Endothelial cell of umbilical vein (primary cell): Measurements from ENCODE around the gene SRGAP1. TPM values are rescaled to one million over a fixed set of nuclear protein-coding genes. Genes with fewer than 3 reads are reported as not detected.

ENCODE experiments used
- BruUV-seq: library from RNA; stranded (reverse); fragments of 400-500 nt; replicated peaks from 2 replicates; lab custom pipeline; 2021; lab: Mats Ljungman, UMichigan
- CTCF ChIA-PET: fragments of 300-600, 350-600 bp; sonication (Branson Sonifier 250); formaldehyde crosslinking; loops from one replicate; lab custom pipeline; 2021; ENCODE audit warnings: antibody characterized with exemption, inconsistent platforms; lab: Charles Lee
- POLR2A ChIA-PET: fragments of 300-600, 350-600 bp; sonication (Branson Sonifier 250); formaldehyde crosslinking; loops from one replicate; lab custom pipeline; 2021; ENCODE audit warnings: antibody characterized with exemption, inconsistent platforms; lab: Charles Lee
- DNase-seq: peaks from one replicate; pipeline ENCODE4 v3.0.0-alpha.2; 2011; ENCODE audit warnings: low read depth, low spot score
- FAIRE-seq: peaks from 2 replicates; lab custom pipeline; 2011; peaks lifted over from hg19 to GRCh38; lab: Jason Lieb, UNC
- H2AFZ ChIP-seq: 2 replicates; pipeline ENCODE4 v1.6.0; 2012; ENCODE audit warnings: low read depth, low read length, control low read depth, inconsistent platforms
- H3K27ac ChIP-seq: 2 replicates; pipeline ENCODE4 v1.5.1; 2011; ENCODE audit warnings: low read depth, mild to moderate bottlenecking, control low read depth, low read length, moderate library complexity; ENCODE audit not compliant: insufficient read depth
- H3K27me3 ChIP-seq, 2 experiments: 2 replicates each; pipeline versions ENCODE4 v1.6.0 to v1.6.1; 2011; ENCODE audit warnings: low read length in 2 of 2, mixed read lengths in 1 of 2; ENCODE audit not compliant: control insufficient read depth in 2 of 2, insufficient read depth in 2 of 2
- H3K36me3 ChIP-seq, 2 experiments: 2 replicates in 1 of 2; 3 replicates in 1 of 2; pipeline ENCODE4 v1.5.1; 2011; ENCODE audit warnings: low read length in 2 of 2, mild to moderate bottlenecking in 1 of 2, moderate library complexity in 1 of 2; ENCODE audit not compliant: control insufficient read depth in 2 of 2, insufficient read depth in 2 of 2; ENCODE audit errors: extremely low read depth in 1 of 2
- H3K4me1 ChIP-seq: 3 replicates; pipeline ENCODE4 v1.5.1; 2011; ENCODE audit warnings: mild to moderate bottlenecking, low read length; ENCODE audit not compliant: control insufficient read depth, insufficient read depth; ENCODE audit errors: extremely low read depth
- H3K4me2 ChIP-seq: 2 replicates; pipeline ENCODE4 v1.6.1; 2011; ENCODE audit warnings: low read length, control low read depth, mixed read lengths; ENCODE audit not compliant: insufficient read depth
- H3K4me3 ChIP-seq, 3 experiments: fragments of 200-600 bp in 1 of 3; sonication (generic), shearing (Covaris generic) in 1 of 3; replicated peaks in 1 of 3; 2 replicates each; pipeline ENCODE4 v1.5.1; 2011 to 2016; ENCODE audit warnings: control low read depth in 3 of 3, low read length in 3 of 3, mild to moderate bottlenecking in 2 of 3, inconsistent platforms in 1 of 3, low read depth in 1 of 3, moderate library complexity in 1 of 3; ENCODE audit not compliant: insufficient read depth in 1 of 3
- H3K79me2 ChIP-seq: 2 replicates; pipeline ENCODE4 v1.6.0; 2012; ENCODE audit warnings: low read length, inconsistent platforms; ENCODE audit not compliant: control insufficient read depth, insufficient read depth
- H3K9ac ChIP-seq: replicated peaks from 2 replicates; pipeline ENCODE3; 2011; ENCODE audit warnings: low read length, control low read depth; ENCODE audit not compliant: insufficient read depth; ENCODE audit errors: extremely low read depth
- H3K9me1 ChIP-seq: replicated peaks from 3 replicates; pipeline ENCODE4 v1.6.0; 2011; ENCODE audit warnings: mild to moderate bottlenecking, low read length; ENCODE audit not compliant: control insufficient read depth, insufficient read depth; ENCODE audit errors: extremely low read depth
- H3K9me3 ChIP-seq: replicated peaks from 2 replicates; pipeline ENCODE4 v1.5.1; 2012; ENCODE audit warnings: low read length, inconsistent platforms; ENCODE audit not compliant: control insufficient read depth, insufficient read depth
- H4K20me1 ChIP-seq: replicated peaks from 2 replicates; pipeline ENCODE3; 2011; ENCODE audit warnings: mild to moderate bottlenecking, low read length; ENCODE audit not compliant: control insufficient read depth, insufficient read depth; ENCODE audit errors: extremely low read depth
- FOS ChIP-seq: IDR thresholded peaks from 2 replicates; pipeline ENCODE4 v1.6.1; 2011; ENCODE audit warnings: mild to moderate bottlenecking, low read length, moderate library complexity, borderline replicate concordance; ENCODE audit not compliant: insufficient read depth
- GATA2 ChIP-seq: IDR thresholded peaks from 2 replicates; pipeline ENCODE4 v1.7.0; 2011; ENCODE audit warnings: low read depth, mild to moderate bottlenecking, moderate library complexity, mixed read lengths, low read length; ENCODE audit not compliant: insufficient read length, insufficient read depth
- JUN ChIP-seq: IDR thresholded peaks from 2 replicates; pipeline ENCODE4 v1.6.1; 2011; ENCODE audit warnings: borderline replicate concordance, low read depth; ENCODE audit not compliant: insufficient read length, insufficient read depth
- MAX ChIP-seq: IDR thresholded peaks from 2 replicates; pipeline ENCODE4 v1.6.1; 2011; ENCODE audit not compliant: insufficient read depth, insufficient read length
- POLR2A ChIP-seq: IDR thresholded peaks from 2 replicates; pipeline ENCODE4 v1.6.1; 2012; ENCODE audit warnings: low read depth, mild to moderate bottlenecking, control low read depth, low read length
- POLR2AphosphoS5 ChIP-seq: IDR thresholded peaks from 2 replicates; pipeline ENCODE4 v1.6.1; 2012; ENCODE audit warnings: low read depth, mild to moderate bottlenecking, control low read depth, low read length, moderate library complexity; ENCODE audit not compliant: insufficient read depth
- dilution Hi-C: fragments of 300-500 bp; cut with MboI; formaldehyde crosslinking; loops from one replicate; pipeline ENCODE4 v1.15.0; 2019; ENCODE audit warnings: low sequenced_read_pairs; ENCODE audit not compliant: extremely low pct_ligation_motif_present
- intact Hi-C: fragments of 100-400 bp; cut with micrococcal nuclease; formaldehyde crosslinking; loops from one replicate; pipeline ENCODE4 v1.10.0; 2022
- polyA plus RNA-seq, 4 experiments: library from polyadenylated mRNA; depleted of rRNA in 3 of 4; stranded (reverse) in 3 of 4; unstranded in 1 of 4; fragments of >200 nt; gene quantifications; 2 replicates each; pipeline versions ENCODE4 v1.2.1 to v1.2.3, GENCODE V29; 2011 to 2012; ENCODE audit warnings: missing spikeins in 1 of 4
- total RNA-seq: library from RNA; stranded (reverse); gene quantifications from 2 replicates; pipeline ENCODE4 v1.2.3, GENCODE V29; 2021

SRGAP1 gene
- total and polyA plus RNA-seq, 2 donors (not counting 3 experiments of a cell fraction or from before 2014, with no cell fraction given) = 4.9 to 16.3 TPM

- no TSS peak for BruUV-seq
- intact Hi-C loops = no loop called here
- CTCF ChIA-PET = interaction anchor here (1.1 to 5.5 kb wide), 4 partner anchors 17 to 334 kb away, joined by 3 to 56 read pairs (median 4); partner anchors contain the start of gene SRGAP1
- no peak overlapping the region for H3K9ac ChIP-seq
- no peak overlapping the region for H2AFZ ChIP-seq
- H4K20me1 ChIP-seq = no peaks in the 10 kb centered on the region
- H3K27ac ChIP-seq = no peak overlapping the region
- no peaks in the 10 kb centered on the region for H3K27me3 ChIP-seq
- dilution Hi-C loops = no loop called here
- POLR2A ChIA-PET = no interaction called here
- H3K4me1 ChIP-seq = peaks cover 53% of the 10 kb centered on the region
- no peaks in the 10 kb centered on the region for H3K79me2 ChIP-seq
- no peaks in the 10 kb centered on the region for H3K36me3 ChIP-seq
- TF ChIP-seq FOS = peak; percentile 62
- TF ChIP-seq POLR2AphosphoS5 = peak; percentile 22
- TF ChIP-seq GATA2 = peak; percentile 57
- no peak for TF ChIP-seq JUN
- no peaks in the 10 kb centered on the region for H3K9me1 ChIP-seq
- no peak overlapping the region for H3K4me3 ChIP-seq
- FAIRE-seq = peak; percentile 63
- H3K4me2 ChIP-seq = peak overlapping the region; percentile 39
- no peaks in the 10 kb centered on the region for H3K9me3 ChIP-seq
- peak; percentile 53 for DNase-seq
Observed at GRCh38 chr12:64178122-64178521, 333.6 kb downstream of the SRGAP1 start.

GRCh38 chr12:64180951-64181350, 336.5 kb downstream of the SRGAP1 start:
- DNase-seq = peak; percentile 69
- no peaks in the 10 kb centered on the region for H3K9me1 ChIP-seq
- peak overlapping the region; percentile 80 for H3K4me2 ChIP-seq
- TF ChIP-seq POLR2A = no peak
- no peak for TF ChIP-seq MAX
- TF ChIP-seq GATA2 = peak; percentile 27
- TSS peak; percentile 74 for BruUV-seq
- no peaks in the 10 kb centered on the region for H3K9me3 ChIP-seq
- CTCF ChIA-PET = interaction anchor here (0.7 to 5.5 kb wide), 13 partner anchors 10 to 342 kb away, joined by 3 to 56 read pairs (median 5); partner anchors contain the start of gene SRGAP1
- no peak for FAIRE-seq
- H3K27ac ChIP-seq = peak overlapping the region; percentile 85
- intact Hi-C loops = loop anchor here (1.0 to 5.0 kb wide), 5 partner anchors 41 to 337 kb away; partner anchors contain the start of genes KICS2 and SRGAP1
- H3K4me1 ChIP-seq = peaks cover 53% of the 10 kb centered on the region
- no peaks in the 10 kb centered on the region for H3K79me2 ChIP-seq
- dilution Hi-C loops = no loop called here
- POLR2A ChIA-PET = no interaction called here
- H3K9ac ChIP-seq = peak overlapping the region; percentile 54
- H3K27me3 ChIP-seq = no peaks in the 10 kb centered on the region
- no peaks in the 10 kb centered on the region for H3K36me3 ChIP-seq
- no peaks in the 10 kb centered on the region for H4K20me1 ChIP-seq
- peak overlapping the region; percentile 67 for H2AFZ ChIP-seq
- H3K4me3 ChIP-seq = peak overlapping the region in 1 of 3 experiments; percentile 30
